ENCODE measurements around the gene PDE4D.

GRCh38 chr5:59221769-59222168 lies 671.8 kb downstream of the PDE4D start:
- TF ChIP-seq CTBP1 (IDR thresholded peaks at IDR 0.05; ENCODE audit: borderline replicate concordance) (no peak), SP1 (IDR thresholded peaks at IDR 0.05) (no peak), FOXK2 (IDR thresholded peaks at IDR 0.05) (no peak)

Data from HEK293T (cell line).